Right atrium auricular region (tissue), 2 donors: ENCODE data around the gene NOTCH1. TPM values are rescaled to one million over a fixed set of nuclear protein-coding genes. Genes with fewer than 3 reads are reported as not detected.
"Not testable (repeated sequence)": the region's sequence is repeated elsewhere in the genome, so short reads cannot be mapped to it uniquely, and the experiment has no call there.

Experiments
- DNase-seq: peaks from one replicate; pipeline ENCODE4 v3.0.0-alpha.2; 2019; ENCODE audit warnings: low spot score
- H3K27ac ChIP-seq, 2 donors: fragments of 200-600 bp; sonication (generic); 1 replicate in 1 of 2; 2 replicates in 1 of 2; pipeline ENCODE4 v1.5.1; 2016 to 2019
- H3K27me3 ChIP-seq, 2 donors: fragments of 200-600 bp; sonication (generic); one replicate each; pipeline versions ENCODE4 v1.5.1 to v1.6.0; 2017 to 2019
- H3K36me3 ChIP-seq: fragments of 200-600 bp; sonication (generic); one replicate; pipeline ENCODE4 v1.5.1; 2016
- H3K4me1 ChIP-seq, 2 donors: fragments of 200-600 bp; sonication (generic); one replicate each; pipeline versions ENCODE4 v1.5.1 to v1.6.0; 2017 to 2019
- H3K4me3 ChIP-seq, 2 donors: fragments of 200-600 bp; sonication (generic); 1 replicate in 1 of 2; 2 replicates in 1 of 2; pipeline ENCODE4 v1.5.1; 2017 to 2019; ENCODE audit warnings: mild to moderate bottlenecking in 1 of 2, moderate library complexity in 1 of 2
- H3K9me3 ChIP-seq, 2 donors: fragments of 200-600 bp; sonication (generic); one replicate each; pipeline ENCODE4 v1.5.1; 2019
- CTCF ChIP-seq, 2 donors: fragments of 200-600 bp; sonication (generic); IDR thresholded peaks; one replicate each; pipeline ENCODE4 v1.5.1; 2019; ENCODE audit warnings: antibody characterized with exemption in 2 of 2
- total RNA-seq, 2 donors: library from RNA; depleted of rRNA; stranded (reverse); fragments of >200 nt; gene quantifications; one replicate each; pipeline ENCODE4 v1.1.0, GENCODE V29; 2016

NOTCH1 gene
- total RNA-seq, 2 donors from 2014 or later = 14.2 to 39.7 TPM

- Histone ChIP-seq H3K27ac (no peak overlapping the region), H3K27me3 (no peaks in the 10 kb centered on the region), H3K9me3 (no peaks in the 10 kb centered on the region), H3K4me1 (peaks cover 0 to 57% of the 10 kb centered on the region in 2 donors), H3K36me3 (no peaks in the 10 kb centered on the region), H3K4me3 (no peak overlapping the region)
- no peak for TF ChIP-seq CTCF (IDR thresholded peaks at IDR 0.05)
- DNase-seq = no peak
Measured at GRCh38 chr9:136562746-136563495, 17.1 kb upstream of the NOTCH1 start.

GRCh38 chr9:136561779-136562178 is 15.9 kb upstream of the NOTCH1 start:
- Histone ChIP-seq H3K4me3 (no peak overlapping the region), H3K27me3 (no peaks in the 10 kb centered on the region), H3K4me1 (peaks cover 0 to 45% of the 10 kb centered on the region in 2 donors), H3K36me3 (no peaks in the 10 kb centered on the region), H3K9me3 (no peaks in the 10 kb centered on the region), H3K27ac (no peak overlapping the region)
- DNase-seq = no peak
- no peak for TF ChIP-seq CTCF (IDR thresholded peaks at IDR 0.05)

- Histone ChIP-seq H3K36me3 (no peaks in the 10 kb centered on the region), H3K4me3 (no peak overlapping the region), H3K9me3 (no peaks in the 10 kb centered on the region), H3K27ac (no peak overlapping the region), H3K4me1 (peaks cover 0 to 34% of the 10 kb centered on the region in 2 donors), H3K27me3 (no peaks in the 10 kb centered on the region)
- no peak for DNase-seq
- TF ChIP-seq CTCF (IDR thresholded peaks at IDR 0.05) = no peak
Measured at GRCh38 chr9:136560586-136560985, 14.7 kb upstream of the NOTCH1 start.

- H3K36me3 ChIP-seq, H3K9me3 ChIP-seq, H3K27me3 ChIP-seq, H3K27ac ChIP-seq, H3K4me3 ChIP-seq, DNase-seq: not testable (repeated sequence)
- peaks cover 0 to 21% of the 10 kb centered on the region in 2 donors for H3K4me1 ChIP-seq
Measured at GRCh38 chr9:136559371-136559770, 13.5 kb upstream of the NOTCH1 start.

GRCh38 chr9:136558846-136559245 is 13.0 kb upstream of the NOTCH1 start:
- H3K36me3 ChIP-seq, H3K9me3 ChIP-seq, H3K27ac ChIP-seq, DNase-seq, H3K4me3 ChIP-seq, H3K27me3 ChIP-seq: not testable (repeated sequence)
- peaks cover 0 to 16% of the 10 kb centered on the region in 2 donors for H3K4me1 ChIP-seq

GRCh38 chr9:136558373-136558772 is 12.5 kb upstream of the NOTCH1 start:
- H3K27me3 ChIP-seq = no peaks in the 10 kb centered on the region
- peaks cover 0 to 11% of the 10 kb centered on the region in 2 donors for H3K4me1 ChIP-seq
- no peak overlapping the region for H3K27ac ChIP-seq
- no peaks in the 10 kb centered on the region for H3K9me3 ChIP-seq
- TF ChIP-seq CTCF (IDR thresholded peaks at IDR 0.05) = no peak
- no peak overlapping the region for H3K4me3 ChIP-seq
- no peaks in the 10 kb centered on the region for H3K36me3 ChIP-seq
- DNase-seq = no peak

GRCh38 chr9:136557036-136557435 is 11.2 kb upstream of the NOTCH1 start:
- H3K9me3 ChIP-seq = no peaks in the 10 kb centered on the region
- no peak for DNase-seq
- H3K27me3 ChIP-seq = no peaks in the 10 kb centered on the region
- H3K4me3 ChIP-seq = no peak overlapping the region
- no peak for TF ChIP-seq CTCF (IDR thresholded peaks at IDR 0.05)
- no peak overlapping the region for H3K27ac ChIP-seq
- H3K36me3 ChIP-seq = no peaks in the 10 kb centered on the region
- H3K4me1 ChIP-seq = peaks cover 0 to 7% of the 10 kb centered on the region in 2 donors
